Central memory CD8-positive, alpha-beta T cell (primary cell): ENCODE measurements around the gene NFAM1.
A peak's percentile ranks its signal among the peaks of the same experiment; 100 is the strongest.

Experiments
- ATAC-seq: fragments of 150-1000 bp; cut with Tn5 transposase; replicated peaks from 2 replicates; pipeline ENCODE4 v1.10.0; 2022; ENCODE audit warnings: mild to moderate bottlenecking, moderate FRiP score, moderate number of reproducible peaks; ENCODE audit not compliant: poor library complexity, severe bottlenecking; ENCODE audit errors: extremely low read depth
- DNase-seq, 2 donors: peaks; one replicate each; pipeline ENCODE4 v3.0.0; 2021; ENCODE audit warnings: low spot score in 2 of 2
- H3K27ac Mint-ChIP-seq: one replicate; pipeline ENCODE4 v1.8.0; 2022; ENCODE audit warnings: low read depth, mild to moderate bottlenecking, moderate library complexity, mixed read lengths
- H3K27me3 Mint-ChIP-seq: one replicate; pipeline ENCODE4 v1.8.0; 2022; ENCODE audit warnings: mixed read lengths
- H3K36me3 Mint-ChIP-seq: one replicate; pipeline ENCODE4 v1.8.0; 2022; ENCODE audit warnings: mild to moderate bottlenecking, moderate library complexity, mixed read lengths; ENCODE audit not compliant: insufficient read depth
- H3K4me1 Mint-ChIP-seq: one replicate; pipeline ENCODE4 v1.8.0; 2022; ENCODE audit warnings: mixed read lengths
- H3K4me3 Mint-ChIP-seq: one replicate; pipeline ENCODE4 v1.8.0; 2022; ENCODE audit warnings: mild to moderate bottlenecking, moderate library complexity, mixed read lengths
- H3K9me3 Mint-ChIP-seq: one replicate; pipeline ENCODE4 v1.8.0; 2022; ENCODE audit warnings: mixed read lengths

Gene NFAM1

DNA sequence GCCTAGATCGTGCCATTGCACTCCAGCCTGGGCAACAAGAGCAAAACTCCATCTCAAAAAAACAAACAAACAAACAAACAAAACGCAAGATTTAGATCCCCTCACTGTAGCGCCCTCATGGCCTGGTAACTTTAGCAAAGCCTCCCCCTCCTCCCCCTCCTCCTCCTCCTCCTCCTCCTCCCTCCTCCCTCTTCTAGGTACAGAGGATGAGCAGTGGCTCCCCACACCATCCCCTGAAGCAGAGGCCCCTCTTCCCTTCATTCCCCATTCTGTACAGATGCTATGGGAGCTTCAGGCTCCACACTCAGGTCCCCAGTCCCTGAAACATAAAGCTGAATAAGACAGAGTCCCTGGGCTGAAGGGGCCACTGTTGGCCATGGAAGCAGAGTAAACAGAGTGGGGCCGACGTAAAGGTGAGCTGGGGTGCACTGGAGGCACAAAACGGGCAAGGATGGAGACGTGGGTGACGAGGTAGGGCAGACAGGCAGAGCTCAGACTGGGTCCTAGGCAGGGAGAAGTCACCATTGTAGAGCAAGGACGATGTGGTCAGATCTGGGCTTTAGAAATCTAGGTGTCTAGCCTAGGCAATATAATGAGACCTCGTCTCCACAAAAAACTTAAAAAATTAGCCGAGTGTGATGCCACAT lies 19.4 kb upstream of the NFAM1 start:
- H3K4me1 Mint-ChIP-seq: no peaks in the 10 kb centered on the region
- no peak overlapping the region for H3K4me3 Mint-ChIP-seq
- DNase-seq (no peak), ATAC-seq (no peak)
- H3K27ac Mint-ChIP-seq: peak overlapping the region; percentile 24
- no peaks in the 10 kb centered on the region for H3K36me3 Mint-ChIP-seq
- no peaks in the 10 kb centered on the region for H3K9me3 Mint-ChIP-seq
- peaks cover 30% of the 10 kb centered on the region for H3K27me3 Mint-ChIP-seq

DNA sequence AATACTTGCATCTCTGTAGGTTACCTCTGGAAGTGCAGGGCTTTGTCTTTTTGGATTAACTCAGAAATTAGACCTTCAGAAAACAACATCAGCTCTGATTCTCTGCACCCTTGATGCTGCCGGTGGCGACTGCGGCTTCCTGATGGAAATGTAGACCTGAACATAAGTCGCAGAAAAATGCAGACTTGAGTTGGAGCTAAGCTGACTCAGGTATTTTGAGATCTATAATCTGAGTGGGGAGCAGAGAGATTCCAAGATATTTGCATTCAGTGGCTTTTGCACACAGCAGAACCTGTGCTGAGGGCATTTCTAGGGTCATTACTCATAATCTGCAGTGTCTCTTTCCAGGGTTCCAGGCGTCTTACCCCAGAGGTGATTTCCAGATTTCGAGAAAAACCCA lies 18.7 kb upstream of the NFAM1 start:
- ATAC-seq: no peak
- no peak for DNase-seq
- Mint-ChIP-seq H3K27me3 (peaks cover 23% of the 10 kb centered on the region), H3K9me3 (no peaks in the 10 kb centered on the region), H3K36me3 (no peaks in the 10 kb centered on the region), H3K4me3 (no peak overlapping the region), H3K27ac (no peak overlapping the region), H3K4me1 (no peaks in the 10 kb centered on the region)

DNA sequence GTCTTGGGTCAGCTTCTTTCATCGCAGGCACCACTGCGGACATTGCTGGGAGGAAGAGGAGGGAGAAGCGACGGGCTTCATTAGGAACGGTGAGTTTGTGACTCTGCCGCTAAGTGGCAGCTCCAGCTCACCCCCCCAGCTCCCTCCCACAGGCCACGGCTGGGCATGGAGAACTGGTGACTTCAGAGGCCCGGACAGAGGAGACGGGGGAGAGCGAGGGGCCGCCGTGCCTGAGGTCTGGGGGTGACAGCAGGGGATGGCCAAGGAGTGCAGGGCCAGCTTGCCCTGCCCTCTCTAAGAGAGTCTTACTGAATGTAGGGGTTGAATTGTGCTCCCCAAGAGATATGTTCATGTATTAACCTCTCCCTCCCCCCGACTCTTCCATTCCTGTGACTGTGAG lies 13.9 kb upstream of the NFAM1 start:
- no peak overlapping the region for H3K4me3 Mint-ChIP-seq
- no peak overlapping the region for H3K27ac Mint-ChIP-seq
- peaks cover 17% of the 10 kb centered on the region for H3K4me1 Mint-ChIP-seq
- ATAC-seq (no peak), DNase-seq (no peak)
- peaks cover under 1% of the 10 kb centered on the region for H3K27me3 Mint-ChIP-seq
- no peaks in the 10 kb centered on the region for H3K9me3 Mint-ChIP-seq
- H3K36me3 Mint-ChIP-seq: peaks cover 3% of the 10 kb centered on the region

DNA sequence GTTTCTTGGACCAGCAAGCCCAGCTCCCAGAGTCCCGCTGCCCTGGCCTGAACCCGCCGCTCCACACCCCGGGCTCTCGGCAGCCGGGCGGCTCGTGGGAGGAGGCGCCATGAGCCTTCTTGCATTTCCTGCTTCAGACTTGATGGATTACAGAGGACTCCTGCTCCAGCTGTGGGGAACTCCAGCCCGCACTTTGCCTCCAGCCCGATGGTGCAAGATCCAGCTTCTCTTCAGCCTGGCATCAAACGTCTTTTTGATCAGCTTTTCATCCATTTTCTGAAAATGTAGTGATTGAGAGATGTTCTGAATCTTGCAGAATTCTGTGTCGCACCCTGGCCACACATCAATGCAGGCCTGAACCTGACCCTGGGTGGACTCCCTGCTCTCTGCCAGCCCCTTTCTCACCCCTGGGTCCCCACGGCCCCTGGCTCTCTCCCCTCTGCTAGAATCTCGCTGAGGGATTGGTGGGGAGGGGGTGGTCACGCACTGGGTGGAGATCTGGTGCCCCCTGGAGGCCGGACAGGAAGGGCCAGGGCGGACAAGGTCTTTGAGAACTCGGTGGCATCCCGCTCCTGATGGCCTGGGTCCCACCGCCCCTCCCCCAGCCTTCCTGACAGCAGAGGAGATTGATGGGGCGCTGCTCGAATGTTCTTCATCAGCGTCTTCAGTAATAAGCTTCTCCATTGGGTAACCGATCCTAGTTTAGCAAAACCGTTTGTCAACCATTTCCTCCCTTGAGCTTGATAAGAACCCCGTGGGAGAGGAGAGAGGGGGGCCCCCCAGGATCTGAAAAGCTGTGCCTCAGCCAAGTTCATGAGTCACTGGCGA lies 12.1 kb upstream of the NFAM1 start:
- Mint-ChIP-seq H3K4me1 (peaks cover 17% of the 10 kb centered on the region), H3K9me3 (no peaks in the 10 kb centered on the region), H3K27me3 (no peaks in the 10 kb centered on the region), H3K36me3 (peaks cover 3% of the 10 kb centered on the region), H3K27ac (peak overlapping the region; percentile 86), H3K4me3 (peak overlapping the region; percentile 78)
- DNase-seq (peak; percentile 66 to 77), ATAC-seq (peak; percentile 84)

DNA sequence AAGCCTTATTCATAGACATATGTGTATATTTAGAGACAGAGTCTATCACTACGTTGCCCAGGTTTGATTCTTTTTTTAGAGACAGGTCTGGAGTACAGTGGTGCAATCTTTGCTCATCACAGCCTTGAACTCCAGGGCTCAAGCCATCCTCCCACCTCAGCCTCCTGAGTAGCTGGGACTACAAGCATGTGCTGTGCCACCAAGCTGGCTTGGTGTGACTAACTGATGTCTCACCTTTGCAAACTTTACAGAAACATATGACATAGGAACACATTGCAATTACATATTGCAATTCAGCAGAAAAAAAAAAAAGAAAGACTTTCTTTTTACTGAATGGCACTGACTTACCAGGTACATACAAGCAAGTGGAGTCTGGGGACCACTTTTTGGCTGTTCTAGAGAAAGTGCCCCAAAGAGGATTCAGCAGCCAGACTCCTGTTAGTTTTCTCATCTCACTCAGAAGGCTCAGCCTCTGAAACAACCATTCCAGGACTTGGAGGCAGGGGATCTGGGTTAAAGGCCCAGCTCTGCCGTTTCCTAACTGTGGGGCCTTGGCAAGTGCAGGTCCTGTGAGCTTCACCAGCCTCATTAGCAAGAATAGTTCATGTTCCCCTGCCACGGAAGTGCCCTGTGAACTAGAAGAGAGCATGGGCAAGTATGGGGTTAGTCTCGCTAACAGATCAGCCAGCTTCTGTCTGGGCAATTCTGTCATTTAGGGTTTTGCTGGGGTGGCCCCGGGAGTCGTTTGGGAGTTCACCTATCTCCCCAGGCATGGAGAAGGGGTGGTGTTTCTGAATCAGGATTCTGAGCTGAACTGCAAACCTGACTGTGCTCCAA lies 11.3 kb upstream of the NFAM1 start:
- Mint-ChIP-seq H3K4me1 (peaks cover 17% of the 10 kb centered on the region), H3K4me3 (peak overlapping the region; percentile 78), H3K9me3 (no peaks in the 10 kb centered on the region), H3K27ac (peak overlapping the region; percentile 86), H3K36me3 (peaks cover 3% of the 10 kb centered on the region), H3K27me3 (no peaks in the 10 kb centered on the region)
- DNase-seq: no peak
- ATAC-seq: peak; percentile 15

DNA sequence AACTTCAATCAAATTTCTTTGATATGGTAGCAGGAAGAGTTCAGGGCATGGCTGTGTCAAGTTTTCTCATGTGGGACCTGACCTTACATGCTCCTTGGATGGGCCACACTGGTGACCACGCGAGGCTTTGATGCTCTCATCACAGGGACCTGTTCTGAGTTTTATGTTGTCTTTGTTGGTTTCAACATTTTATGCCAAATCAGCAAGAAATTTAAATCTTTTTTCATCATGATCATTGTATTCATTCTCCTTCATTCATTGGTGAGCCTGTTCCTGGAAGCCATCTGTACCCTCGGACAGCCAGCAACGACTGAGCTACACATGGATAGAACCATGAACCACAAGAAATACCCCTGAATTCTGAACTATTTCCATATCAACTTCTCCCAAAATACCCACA lies 10.5 kb upstream of the NFAM1 start:
- DNase-seq (no peak), ATAC-seq (no peak)
- no peaks in the 10 kb centered on the region for H3K9me3 Mint-ChIP-seq
- H3K36me3 Mint-ChIP-seq: peaks cover 3% of the 10 kb centered on the region
- H3K4me3 Mint-ChIP-seq: no peak overlapping the region
- peak overlapping the region; percentile 86 for H3K27ac Mint-ChIP-seq
- H3K4me1 Mint-ChIP-seq: peaks cover 18% of the 10 kb centered on the region
- no peaks in the 10 kb centered on the region for H3K27me3 Mint-ChIP-seq

DNA sequence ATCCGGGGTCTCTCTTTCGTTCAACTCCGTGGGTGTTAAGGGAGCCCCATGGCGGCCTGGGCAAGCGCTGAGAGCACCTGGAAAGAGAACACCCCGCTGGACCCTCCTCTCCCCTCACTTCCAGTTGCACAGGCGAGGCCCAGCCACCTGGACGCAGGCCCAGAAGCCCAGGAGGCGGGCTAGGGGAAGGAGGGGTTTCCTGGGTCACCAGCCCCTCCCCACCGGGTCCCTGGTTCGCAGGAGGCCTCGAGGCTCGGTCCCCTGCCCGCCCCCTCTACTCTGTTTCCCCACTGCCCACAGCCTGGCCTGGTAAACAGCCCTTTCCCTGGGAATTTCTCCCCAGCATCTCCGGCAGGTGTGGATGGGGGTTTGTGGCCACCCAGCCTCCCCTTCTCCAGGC lies 8.5 kb upstream of the NFAM1 start:
- H3K4me3 Mint-ChIP-seq: no peak overlapping the region
- peaks cover 24% of the 10 kb centered on the region for H3K4me1 Mint-ChIP-seq
- no peaks in the 10 kb centered on the region for H3K9me3 Mint-ChIP-seq
- no peak for DNase-seq
- ATAC-seq: no peak
- H3K27me3 Mint-ChIP-seq: no peaks in the 10 kb centered on the region
- H3K36me3 Mint-ChIP-seq: peaks cover 3% of the 10 kb centered on the region
- H3K27ac Mint-ChIP-seq: no peak overlapping the region

DNA sequence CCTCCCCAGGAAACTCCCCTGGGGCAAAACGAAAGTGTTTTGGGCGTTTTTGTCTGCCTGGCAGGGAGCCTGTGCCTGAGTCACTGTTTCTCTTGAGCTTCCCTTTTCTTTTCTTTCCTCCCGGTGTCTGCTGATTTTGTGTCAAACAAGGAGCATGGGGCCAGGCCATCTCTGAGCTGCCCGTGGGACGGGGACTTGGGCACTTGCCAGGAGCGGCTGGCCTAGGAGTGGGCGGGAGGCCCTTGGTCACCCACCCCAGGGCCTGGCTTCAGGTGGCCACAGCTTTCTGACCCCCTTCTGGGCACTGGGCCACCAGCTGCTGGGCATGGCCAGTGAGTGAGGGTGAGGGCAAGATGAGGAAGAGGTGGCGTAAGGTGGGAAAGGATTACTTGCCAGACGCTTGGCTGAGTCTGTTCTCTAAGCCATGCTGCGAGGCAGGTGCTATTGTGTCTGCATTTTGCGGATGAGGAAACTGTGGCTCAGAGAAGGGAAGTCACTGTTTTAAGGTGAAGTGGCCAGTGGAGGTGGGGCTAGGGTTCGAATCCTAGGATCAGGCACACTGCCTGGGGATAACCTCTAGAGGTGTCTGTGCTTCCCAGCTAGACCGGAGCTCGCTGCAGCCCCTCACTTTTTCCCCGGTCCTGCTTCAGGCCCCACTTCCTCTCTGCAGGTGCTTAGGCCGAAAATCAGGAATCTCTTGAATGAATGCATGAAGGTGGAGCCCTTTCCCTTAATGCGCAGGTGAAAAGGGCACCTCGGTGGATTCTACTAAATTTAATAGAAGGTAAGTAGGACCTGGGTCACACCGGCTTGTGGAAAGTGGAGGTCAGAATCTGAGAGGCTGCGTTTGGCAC lies 7.8 kb upstream of the NFAM1 start:
- no peak overlapping the region for H3K27ac Mint-ChIP-seq
- no peaks in the 10 kb centered on the region for H3K27me3 Mint-ChIP-seq
- no peak for ATAC-seq

DNA sequence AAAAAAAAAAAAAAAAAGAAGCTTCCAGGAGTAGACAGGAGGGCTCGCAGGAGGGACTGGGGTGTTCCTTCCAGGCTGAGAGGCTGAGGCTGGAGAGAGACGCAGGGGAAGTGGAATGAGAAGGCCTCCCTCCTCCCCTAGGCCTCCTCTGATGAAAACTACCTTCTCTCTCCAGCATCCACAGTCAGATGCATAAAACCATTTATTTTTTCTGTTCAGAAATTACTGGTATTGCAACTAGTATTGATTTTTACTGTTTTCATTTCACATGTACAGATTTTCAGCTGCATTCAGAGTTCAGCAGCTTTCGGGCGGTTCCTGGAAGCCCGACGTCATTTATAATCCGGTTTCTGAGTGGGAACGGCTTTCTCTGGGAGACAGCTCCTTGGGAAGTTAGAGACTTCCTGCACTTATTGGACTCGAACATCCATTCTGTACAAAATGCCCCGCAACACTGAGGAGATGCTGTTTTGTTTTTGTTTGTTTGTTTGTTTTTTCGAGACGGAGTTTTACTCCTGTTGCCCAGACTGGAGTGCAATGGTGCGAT lies 6.9 kb upstream of the NFAM1 start:
- ATAC-seq: no peak
- H3K4me3 Mint-ChIP-seq: no peak overlapping the region
- H3K4me1 Mint-ChIP-seq: peaks cover 16% of the 10 kb centered on the region
- H3K27ac Mint-ChIP-seq: no peak overlapping the region
- DNase-seq: no peak
- no peaks in the 10 kb centered on the region for H3K27me3 Mint-ChIP-seq
- no peaks in the 10 kb centered on the region for H3K9me3 Mint-ChIP-seq
- no peaks in the 10 kb centered on the region for H3K36me3 Mint-ChIP-seq

More for the DNA sequence above, 7.8 kb upstream of the NFAM1 start:
- Mint-ChIP-seq H3K36me3 (peaks cover 3% of the 10 kb centered on the region), H3K4me1 (peaks cover 24% of the 10 kb centered on the region), H3K4me3 (no peak overlapping the region), H3K9me3 (no peaks in the 10 kb centered on the region)
- no peak for DNase-seq

DNA sequence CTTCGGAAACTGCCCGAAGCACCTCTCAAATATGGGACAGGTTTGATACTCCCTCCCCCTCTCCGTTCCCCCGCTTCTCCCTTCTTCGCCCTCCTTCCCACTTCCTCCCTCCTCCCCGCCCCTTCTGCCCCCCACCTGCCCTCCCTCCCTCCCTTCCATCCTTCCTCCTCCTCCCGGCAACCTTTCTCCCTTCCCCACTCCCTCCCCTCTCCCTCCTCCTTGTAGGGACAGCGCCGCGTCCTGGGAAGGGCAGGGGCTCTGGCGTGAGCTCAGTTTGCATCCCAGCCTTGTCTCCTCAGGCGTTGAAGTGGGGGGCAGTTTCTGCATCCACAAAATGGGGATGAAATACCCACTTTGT lies 6.1 kb upstream of the NFAM1 start:
- no peak overlapping the region for H3K4me3 Mint-ChIP-seq

DNA sequence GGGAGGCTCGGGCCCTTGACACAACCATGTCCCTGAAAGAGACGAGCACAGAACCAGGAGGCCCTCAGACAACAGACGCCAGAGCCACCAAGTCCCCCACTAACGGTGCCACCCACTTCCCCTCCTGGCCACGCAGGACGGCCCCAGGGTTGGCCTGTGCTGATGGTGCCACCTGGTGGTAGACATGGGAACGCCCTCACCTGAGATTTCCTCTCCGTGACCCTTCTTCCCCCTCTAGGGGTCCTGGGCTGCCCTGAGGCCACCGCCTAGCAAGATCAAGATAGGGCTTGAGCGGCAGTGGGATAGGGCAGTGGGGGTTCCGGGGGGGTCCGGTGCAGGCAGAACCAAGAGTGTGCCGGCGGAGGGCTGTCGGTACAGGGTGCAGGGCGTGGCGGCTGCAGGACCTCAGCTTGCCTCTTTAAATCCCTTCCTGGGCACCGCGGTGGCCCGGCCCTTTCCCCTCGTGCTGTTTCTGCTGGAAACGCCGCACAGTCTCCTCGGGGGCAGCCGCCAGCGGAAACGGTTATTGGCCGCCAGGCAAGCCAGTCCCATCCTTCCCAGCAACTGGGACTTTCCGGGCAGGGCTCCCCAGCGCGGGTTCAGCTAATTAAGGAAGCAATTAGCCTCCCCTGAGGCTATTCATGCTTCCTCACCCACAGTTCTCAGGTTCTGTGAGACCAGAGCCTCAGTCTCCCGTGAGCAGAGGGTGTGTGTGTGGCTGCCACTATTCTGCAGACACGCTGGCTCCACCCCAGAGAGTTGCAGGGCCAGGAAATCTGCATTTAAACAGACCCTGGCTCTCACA lies 5.5 kb upstream of the NFAM1 start:
- ATAC-seq (peak; percentile 92), DNase-seq (peak; percentile 80 to 87)
- no peaks in the 10 kb centered on the region for H3K36me3 Mint-ChIP-seq
- peak overlapping the region; percentile 72 for H3K4me3 Mint-ChIP-seq
- peak overlapping the region; percentile 38 for H3K27ac Mint-ChIP-seq
- peaks cover 8% of the 10 kb centered on the region for H3K4me1 Mint-ChIP-seq
- no peaks in the 10 kb centered on the region for H3K9me3 Mint-ChIP-seq
- H3K27me3 Mint-ChIP-seq: no peaks in the 10 kb centered on the region

More for the DNA sequence above, 6.1 kb upstream of the NFAM1 start:
- Mint-ChIP-seq H3K27ac (no peak overlapping the region), H3K36me3 (no peaks in the 10 kb centered on the region), H3K27me3 (no peaks in the 10 kb centered on the region), H3K4me1 (peaks cover 8% of the 10 kb centered on the region), H3K9me3 (no peaks in the 10 kb centered on the region)
- DNase-seq (no peak), ATAC-seq (no peak)
